HG03135 (cell line): ENCODE measurements around the gene U2SURP.
"Not testable (repeated sequence)": the region's sequence is repeated elsewhere in the genome, so short reads cannot be mapped to it uniquely, and the experiment has no call there.

Experiments
- ATAC-seq: cut with Tn5 transposase; IDR thresholded peaks from one replicate; pipeline ENCODE4 v1.9.1; 2021; ENCODE audit warnings: mild to moderate bottlenecking, moderate library complexity; ENCODE audit not compliant: unreplicated experiment

Gene U2SURP

DNA sequence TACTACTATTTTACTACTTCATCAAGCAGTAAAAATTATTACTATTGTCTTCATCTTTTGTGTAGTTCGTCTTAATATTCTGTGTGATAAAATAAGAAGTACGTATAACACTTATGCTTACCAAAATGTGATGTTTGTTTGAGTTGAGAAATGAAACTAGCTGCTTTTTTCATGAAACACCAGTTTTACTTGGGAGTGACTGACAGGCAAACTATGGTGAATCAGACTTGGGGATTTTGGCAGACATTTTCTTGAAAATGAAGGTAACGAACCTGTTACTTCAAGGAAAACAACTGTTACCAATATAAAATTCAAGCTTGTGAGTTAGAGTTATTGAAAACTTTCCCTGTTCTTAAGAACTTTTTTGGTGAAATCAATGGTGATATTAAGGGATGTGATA lies 10.3 kb downstream of the U2SURP start:
- ATAC-seq, result no peak

DNA sequence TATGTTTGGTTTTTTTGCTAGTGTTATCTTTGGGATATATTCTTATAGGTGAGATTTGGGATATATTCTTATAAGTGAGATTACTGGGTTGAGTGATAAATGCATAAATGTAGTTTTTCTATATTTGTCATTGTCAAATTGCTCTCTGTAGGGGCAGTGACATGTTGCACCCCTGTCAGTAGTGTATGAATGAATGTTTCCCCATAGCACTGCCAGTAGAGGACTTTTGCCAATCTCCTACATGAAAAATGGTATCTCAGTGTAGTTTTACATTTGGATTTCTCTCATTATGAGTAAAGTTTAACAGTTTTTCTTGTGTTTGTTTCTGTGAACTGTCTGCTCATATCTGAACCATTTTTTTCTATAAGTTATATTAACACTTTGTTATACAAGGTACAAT lies 13.6 kb downstream of the U2SURP start:
- ATAC-seq, result no peak

DNA sequence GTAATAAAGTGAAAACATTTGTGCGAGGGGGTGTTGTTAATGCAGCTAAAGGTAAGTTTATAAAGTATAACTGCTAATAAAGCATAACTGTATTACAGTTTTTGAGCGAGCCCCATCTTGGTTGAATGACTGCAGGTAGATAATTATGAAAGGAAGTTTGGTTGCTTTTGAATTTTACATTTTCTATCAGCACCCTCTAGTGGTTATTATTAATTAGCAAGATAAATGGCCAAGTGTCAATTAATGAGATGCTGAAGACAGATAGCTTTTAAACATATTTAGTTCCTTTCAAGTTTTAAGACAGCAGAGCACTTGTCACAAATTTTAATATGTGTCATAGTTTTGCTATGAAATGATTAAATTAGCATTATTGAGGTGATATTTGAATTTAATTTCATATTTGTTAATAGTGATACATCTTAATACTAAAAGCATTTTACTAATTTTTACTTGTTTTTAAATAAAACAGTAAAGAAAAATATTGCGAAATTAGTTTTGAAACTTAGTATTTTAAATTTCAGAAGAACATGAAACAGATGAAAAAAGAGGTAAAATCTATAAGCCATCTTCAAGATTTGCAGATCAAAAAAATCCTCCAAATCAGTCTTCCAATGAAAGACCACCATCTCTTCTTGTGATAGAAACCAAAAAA lies 15.1 kb downstream of the U2SURP start:
- no peak for ATAC-seq

DNA sequence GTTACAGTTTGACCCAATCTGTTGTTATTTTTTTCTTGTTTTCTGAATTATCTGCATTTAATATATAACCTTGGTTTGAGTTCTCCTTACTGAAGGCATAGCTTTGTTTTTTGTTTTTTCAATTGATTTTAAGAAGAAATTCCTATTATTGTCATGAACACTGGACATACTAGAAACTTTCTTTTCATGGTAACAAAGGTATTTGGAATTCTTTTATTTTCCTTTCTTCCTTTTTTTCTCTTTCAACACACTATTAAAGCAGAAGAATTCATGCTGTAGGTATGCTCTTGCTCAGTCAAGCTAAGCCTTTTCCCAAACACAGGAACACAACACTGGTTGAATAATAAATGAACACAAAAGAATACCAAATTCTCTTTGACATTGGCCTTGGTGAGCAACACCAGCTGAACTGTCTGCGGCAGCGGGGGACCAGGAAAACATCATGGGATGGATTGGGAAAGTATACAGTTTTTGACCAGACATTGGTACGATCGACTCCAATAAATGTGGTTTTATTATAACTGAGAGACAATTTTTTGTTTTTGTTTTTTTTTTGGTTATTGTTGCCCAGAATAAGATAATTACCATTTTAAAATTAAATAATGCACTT lies 23.1 kb downstream of the U2SURP start:
- ATAC-seq, result no peak

DNA sequence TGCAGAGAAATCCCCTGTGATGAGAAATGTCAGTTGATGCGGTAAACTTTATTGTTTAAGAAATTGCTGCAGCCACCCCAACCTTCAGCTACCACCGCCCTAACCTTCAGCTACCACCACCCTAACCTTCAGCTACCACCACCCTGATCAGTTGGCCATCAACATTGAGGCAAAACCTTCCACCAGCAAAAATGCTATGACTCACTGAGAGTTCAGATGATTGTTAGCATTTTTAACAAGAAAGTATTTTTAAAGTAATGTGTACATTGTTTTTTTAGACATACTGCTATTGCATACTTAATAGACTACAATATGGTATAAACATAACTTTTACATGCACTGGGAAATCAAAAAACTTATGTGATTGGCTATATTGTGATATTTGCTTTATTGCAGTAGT lies 30.0 kb downstream of the U2SURP start:
- ATAC-seq, result no peak

DNA sequence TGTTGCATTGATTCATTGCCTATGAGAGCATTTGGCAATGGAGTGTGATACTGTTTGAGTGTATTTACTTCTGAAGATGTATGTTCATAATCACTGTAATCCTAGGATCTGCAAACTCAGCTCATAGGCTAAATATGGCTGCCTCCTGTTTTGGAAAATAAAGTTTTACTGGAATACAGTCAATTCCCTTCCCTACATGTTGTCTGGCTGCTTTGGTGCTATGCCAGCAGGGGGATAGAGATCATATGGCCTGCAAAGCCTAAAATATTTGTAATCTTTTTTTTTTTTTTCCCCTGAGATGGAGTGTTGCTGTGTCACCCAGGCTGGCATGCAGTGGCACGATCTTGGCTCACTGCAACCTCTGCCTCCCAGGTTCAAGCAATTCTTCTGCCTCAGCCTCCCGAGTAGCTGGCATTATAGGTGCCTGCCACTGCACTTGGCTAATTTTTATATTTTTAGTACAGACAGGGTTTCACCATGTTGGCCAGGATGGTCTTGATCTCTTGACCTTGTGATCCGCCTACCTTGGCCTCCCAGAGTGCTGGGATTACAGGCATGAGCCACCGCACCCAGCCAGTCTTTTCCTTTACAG lies 30.5 kb downstream of the U2SURP start:
- ATAC-seq, result not testable (repeated sequence)

DNA sequence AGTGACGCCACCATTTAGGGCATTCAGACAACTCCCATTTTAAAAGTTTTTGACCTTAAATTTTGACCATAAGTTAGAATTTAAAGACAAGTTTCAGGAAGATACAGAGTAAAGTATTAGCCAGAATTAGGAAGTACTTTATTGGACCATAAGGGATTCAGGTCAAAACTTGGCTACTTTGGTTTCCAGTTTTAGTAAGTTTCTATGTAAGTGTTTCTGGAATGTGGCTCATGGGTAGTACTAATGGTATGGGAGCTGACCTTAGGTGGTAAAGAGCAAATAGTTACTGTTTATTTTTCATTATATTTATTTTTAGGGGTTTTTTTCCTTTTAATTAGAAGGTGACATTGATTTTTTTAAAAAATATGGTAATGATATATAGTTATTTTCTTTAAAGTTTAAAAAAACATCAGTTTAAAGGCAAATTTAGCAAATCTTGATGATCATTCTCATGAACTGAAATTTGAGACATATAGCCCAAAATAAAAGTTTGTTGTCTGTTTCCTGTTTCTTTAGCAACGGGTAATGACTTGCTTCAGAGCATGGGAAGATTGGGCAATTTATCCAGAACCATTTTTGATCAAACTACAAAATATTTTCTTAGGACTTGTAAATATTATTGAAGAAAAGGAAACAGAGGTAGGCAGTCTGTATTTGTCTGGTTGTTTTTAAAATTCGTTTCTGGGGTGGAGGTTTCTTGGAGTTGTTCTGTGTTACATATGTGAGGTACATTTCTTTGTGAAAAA lies 34.3 kb downstream of the U2SURP start:
- no peak for ATAC-seq

DNA sequence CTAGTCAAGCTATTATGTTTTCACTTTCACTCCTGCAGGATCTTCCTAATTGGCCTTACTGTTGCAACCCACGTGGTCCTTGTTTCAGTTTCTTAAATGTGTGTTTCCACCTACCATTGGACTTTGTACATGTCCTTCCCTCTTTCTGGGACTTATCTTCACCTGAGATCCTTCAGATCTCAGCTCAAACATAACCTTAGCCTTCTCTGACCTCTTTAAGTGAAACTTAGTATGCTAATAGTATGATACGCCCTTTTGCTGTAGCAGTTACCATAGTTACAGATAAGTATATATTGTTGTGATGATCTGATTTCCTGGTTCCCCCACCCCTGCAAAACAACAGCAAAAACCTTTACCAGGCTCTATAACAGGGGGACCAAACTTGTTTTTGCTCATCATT lies 35.2 kb downstream of the U2SURP start:
- no peak for ATAC-seq

DNA sequence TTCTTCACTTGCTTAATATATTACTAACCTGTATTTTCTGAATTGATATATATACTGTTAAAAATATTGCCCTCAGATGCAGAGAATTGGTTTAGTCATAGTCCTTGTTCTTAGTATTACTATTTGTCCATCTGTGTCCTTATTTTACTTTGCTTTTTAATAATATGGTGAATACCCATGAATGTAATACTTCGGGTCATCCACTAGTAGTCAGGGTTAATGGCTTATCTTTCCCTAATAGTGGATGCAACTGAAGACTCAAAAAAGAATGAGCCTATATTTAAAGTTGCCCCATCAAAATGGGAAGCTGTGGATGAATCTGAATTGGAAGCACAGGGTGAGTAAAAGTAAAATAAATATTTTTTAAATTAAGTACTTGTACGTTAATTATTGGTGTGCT lies 36.5 kb downstream of the U2SURP start:
- ATAC-seq, result no peak

DNA sequence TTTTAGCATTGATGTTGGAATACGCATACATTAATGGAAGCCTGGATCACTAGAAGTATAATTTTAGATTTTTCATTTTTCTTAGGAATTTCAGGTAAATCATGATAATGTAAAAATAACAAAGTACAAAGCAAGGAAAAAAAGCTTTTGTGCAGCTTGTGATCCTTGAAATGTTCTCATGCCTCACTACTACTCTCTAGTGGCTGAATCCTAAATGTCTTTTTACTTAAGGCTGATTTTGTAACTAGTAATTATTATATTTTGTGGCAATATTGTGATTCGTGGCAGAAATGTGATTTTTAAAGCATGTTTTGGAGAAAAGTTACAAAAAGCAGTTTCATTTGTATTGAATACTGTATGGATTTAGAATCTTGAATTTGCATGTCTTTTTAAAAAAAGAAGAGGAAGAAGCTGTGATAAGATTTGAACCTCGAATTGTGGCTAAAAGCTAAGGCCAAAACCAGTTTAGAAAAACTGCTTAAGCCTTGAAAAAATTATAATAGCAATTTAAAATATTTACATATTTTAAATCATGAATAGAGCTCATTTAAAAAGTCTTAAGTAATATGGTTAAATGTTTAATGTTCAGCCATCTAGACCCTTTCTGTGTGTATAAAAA lies 39.0 kb downstream of the U2SURP start:
- ATAC-seq, result no peak

DNA sequence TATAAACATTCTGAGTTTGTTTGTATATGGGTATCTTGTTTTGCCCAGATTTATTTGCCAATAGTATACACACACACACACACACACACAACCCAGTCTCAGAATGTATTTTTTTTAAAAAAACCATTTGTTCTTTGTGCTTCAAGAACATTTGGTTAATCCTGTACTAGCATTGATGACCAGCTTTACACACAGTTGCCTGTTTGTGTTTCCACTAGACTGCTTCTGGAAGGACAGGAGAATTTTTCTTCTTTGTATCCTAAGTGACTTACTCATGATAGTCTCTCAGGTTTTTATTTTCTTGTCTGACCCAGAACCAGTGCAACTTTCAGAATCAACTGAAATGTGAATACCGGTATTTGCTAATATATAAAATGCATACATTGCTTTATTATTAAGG lies 40.5 kb downstream of the U2SURP start:
- no peak for ATAC-seq

DNA sequence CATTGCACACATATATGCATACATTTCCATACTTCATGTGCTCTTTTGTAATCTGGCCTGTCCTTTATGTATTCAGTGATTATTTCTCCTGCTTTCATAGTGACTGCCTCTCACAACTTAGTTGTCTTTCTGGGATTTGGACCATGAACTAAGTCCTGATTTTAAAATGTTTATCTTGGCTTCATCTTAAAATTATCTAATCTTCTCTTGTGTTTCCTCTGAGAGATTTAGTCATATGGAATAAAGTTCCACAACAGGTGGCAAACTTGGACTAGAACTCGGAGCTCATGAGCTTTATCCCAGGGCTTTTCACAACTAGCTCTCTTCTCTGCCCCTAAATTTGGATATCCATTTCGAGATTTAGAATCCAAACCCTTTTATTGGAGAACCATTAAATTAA lies 44.3 kb downstream of the U2SURP start:
- ATAC-seq, result no peak

DNA sequence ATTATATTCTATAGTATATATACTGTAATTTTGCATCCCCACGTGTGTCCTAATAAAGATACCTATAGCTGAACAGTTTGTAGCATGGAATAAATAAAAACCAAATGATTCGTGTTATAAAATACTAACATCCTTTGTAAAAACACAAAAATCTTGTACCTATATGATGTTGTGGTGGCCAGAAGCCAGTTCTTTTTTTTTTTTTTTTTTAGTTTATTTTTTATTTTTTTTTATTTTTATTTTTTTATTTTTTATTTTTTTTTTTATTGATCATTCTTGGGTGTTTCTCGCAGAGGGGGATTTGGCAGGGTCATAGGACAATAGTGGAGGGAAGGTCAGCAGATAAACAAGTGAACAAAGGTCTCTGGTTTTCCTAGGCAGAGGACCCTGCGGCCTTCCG lies 44.7 kb downstream of the U2SURP start:
- not testable (repeated sequence) for ATAC-seq

DNA sequence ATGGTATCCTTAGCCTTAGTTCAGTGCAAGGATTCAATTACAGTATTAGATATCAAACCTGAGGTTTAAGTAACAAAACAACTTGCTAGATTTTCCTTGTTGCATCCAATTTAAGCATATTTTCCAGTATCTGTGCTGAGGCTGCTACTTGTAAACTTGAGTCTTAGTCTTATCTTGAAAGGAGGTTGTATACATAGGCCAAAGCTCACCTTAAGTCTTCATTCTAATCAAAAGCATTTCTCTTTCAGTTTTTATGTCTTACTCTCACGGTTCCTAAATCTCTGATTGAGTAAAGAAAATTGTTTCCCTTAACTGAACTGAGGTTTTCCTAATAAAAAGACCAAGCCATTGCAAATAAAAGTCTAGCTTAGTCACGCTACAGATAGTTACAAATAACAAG lies 52.6 kb downstream of the U2SURP start:
- no peak for ATAC-seq

DNA sequence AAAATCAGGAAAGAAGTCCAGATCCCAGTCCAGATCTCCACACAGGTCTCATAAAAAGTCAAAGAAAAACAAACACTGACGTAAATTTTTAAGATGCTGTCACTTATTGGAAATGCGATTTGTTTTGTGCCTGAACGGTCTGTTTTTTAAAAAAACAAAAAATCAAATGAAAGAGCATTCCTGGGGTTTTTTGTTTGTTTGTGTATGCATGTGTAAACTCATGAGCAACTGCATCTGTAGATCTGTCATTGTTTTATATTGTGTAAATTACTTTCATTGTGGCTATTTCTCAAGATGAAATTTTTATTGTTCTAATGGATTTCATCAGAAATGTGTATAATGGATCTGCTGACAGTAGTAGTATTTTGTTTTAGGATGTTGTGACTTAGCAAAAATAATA lies 55.0 kb downstream of the U2SURP start:
- ATAC-seq, result no peak

DNA sequence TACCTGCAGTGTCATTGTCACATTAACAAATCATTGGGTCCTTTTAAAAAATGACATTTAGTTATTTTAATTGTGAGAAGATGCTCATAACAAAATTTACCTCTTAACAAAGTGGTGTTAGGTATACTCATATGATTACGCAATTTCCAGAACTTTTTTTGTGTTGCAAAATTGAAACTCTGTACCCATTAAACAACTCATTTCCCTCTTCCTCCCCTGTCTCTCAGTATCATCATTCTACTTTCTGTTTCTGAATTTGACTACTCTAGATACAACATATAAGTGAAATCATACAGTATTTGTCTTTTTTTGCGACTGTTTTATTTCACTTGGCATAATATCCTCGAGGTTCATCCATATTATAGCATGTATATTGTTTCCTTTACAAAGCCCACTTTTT lies 59.5 kb downstream of the U2SURP start:
- ATAC-seq, result peak; percentile 98

DNA sequence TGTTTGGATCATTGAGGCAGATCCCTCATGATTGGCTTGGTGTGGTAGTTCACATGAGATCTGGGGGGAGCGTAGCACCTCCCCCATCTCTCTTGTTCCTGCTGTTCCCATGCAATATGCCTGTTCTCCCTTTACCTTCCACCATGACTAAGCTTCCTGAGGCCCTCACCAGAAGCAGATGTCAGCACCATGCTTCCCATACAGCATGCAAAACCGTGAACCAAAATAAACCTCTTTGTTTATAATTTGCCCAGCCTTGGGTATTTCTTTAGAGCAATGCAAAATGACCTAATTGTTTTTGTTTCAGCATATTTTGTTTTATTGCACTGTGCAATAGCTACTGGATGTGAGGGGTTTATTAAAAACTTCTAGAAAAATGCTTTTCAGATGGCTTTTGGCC lies 61.6 kb downstream of the U2SURP start:
- no peak for ATAC-seq

DNA sequence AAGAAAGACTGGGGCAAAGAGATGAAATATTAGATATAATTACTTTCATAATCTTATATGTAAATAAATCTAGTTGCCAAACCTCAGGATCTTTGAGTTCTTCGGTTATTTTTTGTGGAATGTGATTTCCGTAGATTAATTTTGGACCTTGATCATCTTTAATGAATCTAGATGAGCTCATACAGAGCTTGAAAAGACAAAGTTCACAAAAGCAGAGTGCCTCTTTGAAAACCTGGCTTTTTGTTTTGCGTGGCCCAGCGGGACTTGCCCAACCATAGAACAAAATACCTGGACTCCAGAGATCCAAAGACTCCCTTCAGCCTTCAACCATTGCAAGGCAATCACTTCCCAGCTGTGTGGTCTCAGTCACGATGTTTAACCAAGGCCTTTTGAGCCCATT lies 63.4 kb downstream of the U2SURP start:
- ATAC-seq, result no peak

DNA sequence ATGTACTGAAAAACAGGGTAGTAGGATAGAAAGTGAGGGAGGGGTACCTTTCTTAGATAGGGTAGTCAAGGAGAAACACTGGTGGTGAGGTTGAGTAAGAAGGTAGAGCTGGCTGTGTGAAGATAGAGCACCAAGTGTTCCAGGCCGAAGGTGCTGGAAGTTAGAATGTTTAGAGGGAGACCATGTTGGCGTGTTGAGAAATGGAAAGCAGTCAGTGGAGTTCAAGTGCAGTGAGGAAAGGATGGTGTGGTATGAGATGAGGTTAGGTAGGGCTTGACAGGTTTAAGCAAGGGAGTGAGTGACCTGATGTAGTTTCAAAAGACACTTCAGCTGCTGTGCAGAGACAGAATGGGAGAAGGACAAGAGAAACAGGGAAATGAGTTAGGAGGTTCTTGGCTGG lies 64.0 kb downstream of the U2SURP start:
- ATAC-seq, result no peak

DNA sequence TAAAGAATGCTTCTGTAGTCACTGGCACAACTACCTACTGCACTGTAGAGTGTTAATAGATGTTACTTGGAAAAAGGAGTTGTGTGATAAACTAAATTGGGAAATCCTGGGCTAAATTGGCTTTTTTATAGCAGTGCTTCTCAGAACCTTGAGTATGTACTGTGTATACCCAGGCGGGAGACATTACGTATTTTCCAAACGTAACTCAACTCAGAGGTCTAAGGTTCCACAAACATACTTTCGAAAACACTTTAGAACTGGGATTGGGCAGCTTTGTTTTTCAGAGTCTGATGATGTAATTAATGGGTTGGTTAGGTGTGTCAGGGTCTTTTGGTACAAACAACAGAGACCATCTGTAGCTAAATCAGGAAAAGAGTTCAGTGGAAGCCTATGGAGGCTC lies 64.7 kb downstream of the U2SURP start:
- ATAC-seq, result no peak

DNA sequence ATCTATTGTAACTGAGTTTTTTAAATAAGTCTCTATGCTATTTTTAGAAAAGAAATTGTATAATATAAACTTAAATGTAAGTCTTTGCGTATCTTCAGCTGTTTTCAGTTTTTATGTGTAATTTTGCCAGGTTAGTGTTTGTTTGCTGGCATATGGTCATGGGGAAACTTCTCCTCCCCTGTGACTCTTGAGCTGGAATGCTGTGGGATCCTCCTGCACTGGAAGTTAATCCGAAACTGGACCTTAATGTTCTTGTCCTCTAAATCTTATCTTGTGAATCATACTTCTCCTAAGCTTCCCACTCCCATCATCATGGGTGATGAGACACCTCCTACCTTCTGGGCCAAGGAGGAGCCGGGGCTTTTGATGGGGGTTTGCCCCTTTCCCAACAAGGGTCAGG lies 65.8 kb downstream of the U2SURP start:
- no peak for ATAC-seq

DNA sequence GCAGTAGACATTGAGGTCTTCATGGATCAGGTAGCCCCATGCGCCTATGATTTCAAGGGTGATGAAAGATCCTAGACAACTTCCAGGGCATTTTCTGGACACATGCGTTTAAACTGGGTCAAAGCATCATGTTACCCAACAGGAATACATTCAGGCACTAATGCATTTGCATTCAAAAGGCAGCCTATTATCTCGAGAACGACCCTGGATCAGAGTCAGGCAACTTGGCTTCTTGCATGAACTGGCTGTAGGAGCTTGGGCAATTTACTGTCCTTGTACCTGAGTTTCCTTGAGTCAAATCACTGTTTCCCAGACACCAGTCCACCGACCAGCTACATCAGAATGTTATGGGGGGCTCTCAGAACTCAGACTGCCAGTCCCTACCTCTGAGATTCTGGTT lies 66.7 kb downstream of the U2SURP start:
- ATAC-seq, result no peak
